ENCODE results near the gene MYNN.

Gene MYNN

GRCh38 chr3:169804681-169805080 is 31.5 kb downstream of the MYNN start:
- no peak for DNase-seq (ENCODE audit: low spot score)
- TF ChIP-seq CTCF (IDR thresholded peaks at IDR 0.05; ENCODE audit: extremely low read depth, missing control alignments), result no peak

GRCh38 chr3:169809230-169809795 is 36.1 kb downstream of the MYNN start:
- no peak for DNase-seq (ENCODE audit: low spot score)
- TF ChIP-seq CTCF (IDR thresholded peaks at IDR 0.05; ENCODE audit: extremely low read depth, missing control alignments), result no peak

- peak; percentile 35 for DNase-seq (ENCODE audit: low spot score)
Measured at GRCh38 chr3:169811631-169812331, 38.6 kb downstream of the MYNN start.

GRCh38 chr3:169812332-169813235 is 39.4 kb downstream of the MYNN start, which contains the start of the genes LRRC34 and LRRIQ4:
Gene LRRC34, minus strand, starts transcription at chr3:169812904. Its CDS starts 356 bp downstream, at chr3:169812548.
Gene LRRIQ4, plus strand, starts transcription at chr3:169812870. Its CDS starts 9,052 bp downstream, at chr3:169821922.
- DNase-seq (ENCODE audit: low spot score), result peak; percentile 82
- TF ChIP-seq CTCF (IDR thresholded peaks at IDR 0.05; ENCODE audit: extremely low read depth, missing control alignments), result no peak

More at GRCh38 chr3:169811631-169812331, 38.6 kb downstream of the MYNN start:
- no peak for TF ChIP-seq CTCF (IDR thresholded peaks at IDR 0.05; ENCODE audit: extremely low read depth, missing control alignments)

- no peak for TF ChIP-seq CTCF (IDR thresholded peaks at IDR 0.05; ENCODE audit: extremely low read depth, missing control alignments)
- no peak for DNase-seq (ENCODE audit: low spot score)
Measured at GRCh38 chr3:169813278-169813677, 40.1 kb downstream of the MYNN start.

GRCh38 chr3:169813757-169814517 is 40.7 kb downstream of the MYNN start:
- peak; percentile 71 for TF ChIP-seq CTCF (IDR thresholded peaks at IDR 0.05; ENCODE audit: extremely low read depth, missing control alignments)
- DNase-seq (ENCODE audit: low spot score), result peak; percentile 79
